GM19324 (cell line): Measurements from ENCODE around the gene MAB21L3.

Experiments
- ATAC-seq: cut with Tn5 transposase; IDR thresholded peaks from one replicate; pipeline ENCODE4 v1.9.1; 2021; ENCODE audit warnings: mild to moderate bottlenecking, moderate library complexity; ENCODE audit not compliant: unreplicated experiment, low FRiP score

The MAB21L3 gene

DNA sequence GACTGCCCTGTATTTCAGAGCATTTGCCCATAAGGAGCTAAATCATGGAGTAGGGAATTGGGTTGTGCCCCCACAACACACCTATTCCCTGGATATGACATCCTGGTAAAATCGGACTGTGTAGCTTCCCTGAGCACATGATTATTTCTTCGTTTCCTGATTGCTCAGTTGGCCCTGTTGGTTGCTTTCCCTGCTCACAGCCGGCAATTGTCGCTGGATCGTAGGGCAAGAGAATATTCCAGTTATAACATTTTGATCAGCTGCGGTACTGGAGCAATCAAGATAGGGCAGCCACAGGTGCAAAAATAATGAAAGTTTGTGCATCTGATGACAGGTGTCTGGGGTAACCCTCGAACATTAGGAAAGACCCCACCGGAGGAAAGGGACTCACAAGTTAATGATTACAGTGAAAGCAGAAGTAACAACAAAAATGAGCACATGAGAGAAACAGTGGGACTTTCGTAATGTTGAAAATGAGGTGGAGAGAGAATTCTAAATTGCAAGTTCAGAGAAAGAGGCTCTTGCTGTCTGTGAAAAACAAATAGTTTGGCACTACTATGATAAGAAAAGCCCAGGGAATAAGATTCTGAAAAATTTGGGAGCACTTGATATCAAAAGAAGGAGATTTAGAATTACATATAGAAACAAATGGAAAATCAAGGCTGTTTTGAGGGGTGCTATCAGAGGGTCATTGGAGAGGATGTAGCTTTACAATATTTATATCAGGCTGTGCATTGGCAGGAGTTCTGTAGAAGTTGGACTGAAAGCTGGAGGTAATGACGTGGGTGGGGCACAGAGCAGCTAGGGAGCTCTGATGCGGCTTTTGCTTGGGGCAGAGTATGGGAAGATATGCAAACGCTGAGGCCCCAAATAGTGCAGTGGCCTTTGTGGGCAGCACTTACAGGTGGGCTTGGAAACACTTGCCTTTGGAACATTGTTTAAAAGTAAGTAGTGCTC, at the start of gene MAB21L3:
TSS of gene MAB21L3 (plus strand) at position 833 of the 957 bp plus-strand sequence. CDS start 1,217 bp downstream, outside the sequence.
- peak; percentile 63 for ATAC-seq

DNA sequence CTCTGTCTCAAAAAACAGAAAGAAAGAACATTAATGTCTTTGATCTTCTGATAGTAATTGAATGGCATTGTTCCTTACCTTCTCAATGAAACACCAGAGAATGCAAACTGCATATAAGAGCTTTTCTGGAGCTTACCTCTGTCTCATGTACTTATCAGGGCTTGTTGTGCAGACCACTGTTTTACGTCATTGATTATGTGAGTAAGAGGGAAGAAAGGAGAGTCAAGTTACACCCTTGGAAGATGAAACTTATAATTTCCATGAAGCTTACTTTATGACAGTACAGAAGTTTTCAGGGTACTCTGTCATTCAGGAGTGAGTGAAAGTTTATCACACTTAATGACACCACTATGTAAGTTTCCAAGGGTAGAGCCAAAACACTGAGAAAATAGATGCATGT, 49.0 kb upstream of the MAB21L3 start:
- no peak for ATAC-seq

DNA sequence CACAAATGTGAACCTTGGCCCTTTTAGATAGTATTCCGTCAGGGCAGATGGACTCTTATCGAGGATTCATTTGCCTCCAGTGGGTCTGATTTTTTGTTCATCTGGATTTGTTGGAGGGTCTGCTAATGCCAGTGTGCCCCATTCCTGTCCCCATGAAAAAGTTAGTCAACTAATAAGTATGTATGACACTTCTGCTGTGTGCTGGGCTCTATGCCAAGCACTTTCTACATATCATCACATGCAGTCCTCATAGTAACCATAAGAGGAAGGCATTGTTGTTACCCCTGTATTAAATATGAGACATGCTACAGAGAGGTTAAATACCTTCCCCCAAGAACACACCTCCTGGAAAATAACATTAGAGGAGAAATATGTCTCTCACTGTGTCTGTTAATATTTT, 46.6 kb upstream of the MAB21L3 start:
- no peak for ATAC-seq

DNA sequence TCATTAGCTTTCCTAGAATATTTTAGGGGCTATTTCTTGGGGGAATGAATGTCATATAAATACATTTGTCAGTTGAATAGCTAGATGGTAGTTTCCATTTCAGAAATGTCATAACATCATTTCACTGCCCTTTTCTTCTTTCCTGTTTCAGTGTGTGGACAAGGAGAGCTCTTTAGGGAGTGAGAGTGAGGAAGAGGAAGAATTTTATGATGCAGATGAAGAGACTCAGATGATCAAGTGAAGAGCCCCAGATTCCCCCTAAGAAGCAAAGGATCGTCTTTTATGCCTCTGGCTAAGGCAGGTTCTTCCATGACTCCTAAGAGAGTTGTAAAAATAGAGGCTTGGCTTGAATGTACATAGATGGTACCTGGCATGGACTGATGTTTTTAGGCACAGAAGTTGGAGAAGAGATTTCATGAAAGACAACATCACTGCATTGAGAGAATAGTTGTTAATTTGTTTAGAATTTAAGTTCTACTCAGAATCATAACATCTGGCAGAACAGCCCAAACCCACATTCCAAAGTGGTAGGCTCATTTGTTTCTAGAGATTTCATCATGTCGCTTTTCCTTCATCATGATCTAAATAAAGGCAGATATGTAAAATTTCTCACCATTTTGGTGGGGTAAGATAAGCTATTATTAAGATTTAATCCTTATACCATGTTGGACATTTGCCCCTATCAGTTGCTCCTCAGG, 44.2 kb upstream of the MAB21L3 start:
- ATAC-seq, result no peak

DNA sequence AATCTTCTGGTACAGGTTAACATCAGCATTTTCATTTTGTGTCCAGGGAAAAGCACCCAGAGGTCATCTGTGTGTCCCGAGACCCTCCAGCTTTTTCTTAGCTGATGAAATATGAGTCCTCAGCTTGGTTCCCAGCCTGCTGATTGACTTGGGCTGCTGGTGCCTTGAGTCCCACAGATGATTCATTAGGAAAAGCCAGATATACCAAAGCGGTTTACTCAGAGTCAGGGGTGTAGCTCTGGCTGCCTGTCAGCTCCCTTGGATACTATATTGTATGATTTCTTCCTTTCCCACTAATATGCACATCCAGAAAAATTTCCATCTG, 43.7 kb upstream of the MAB21L3 start:
- no peak for ATAC-seq

DNA sequence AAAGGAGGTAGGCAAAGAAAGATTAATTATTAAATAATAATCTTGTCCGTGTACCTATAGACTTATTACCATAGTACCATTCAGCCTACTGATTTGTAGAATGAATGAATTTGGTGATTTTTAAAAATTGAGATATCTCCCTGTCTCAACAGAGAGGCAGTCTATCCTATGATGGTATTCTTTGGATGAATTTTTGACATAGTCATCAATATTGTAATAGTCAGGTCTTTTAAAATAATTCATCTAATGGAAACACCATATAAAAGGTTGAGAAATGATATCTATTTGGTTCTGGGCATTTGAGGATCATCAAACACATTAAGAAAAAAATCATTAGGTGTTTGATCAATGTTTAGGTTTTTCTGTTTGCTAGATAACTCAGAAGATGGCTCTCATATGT, 35.6 kb upstream of the MAB21L3 start:
- ATAC-seq, result no peak

DNA sequence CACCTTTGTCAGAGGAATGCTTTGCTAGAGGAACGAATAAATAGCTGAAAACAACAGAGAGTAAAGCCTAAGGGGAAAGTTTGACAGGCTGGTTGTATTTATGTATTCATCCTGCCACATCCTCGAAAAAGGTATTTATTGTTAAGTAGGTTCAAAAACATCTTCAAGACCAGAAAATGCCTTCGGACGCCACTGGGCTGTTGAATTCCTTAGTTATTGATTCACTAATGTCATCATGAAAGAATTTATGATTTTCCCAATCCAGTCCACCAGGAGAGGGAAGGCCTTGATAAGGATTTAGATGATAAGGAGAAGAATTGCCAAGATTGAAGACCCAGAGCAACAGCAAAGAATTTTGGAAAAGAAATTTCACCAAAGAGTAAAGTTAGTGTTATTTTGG, 35.2 kb upstream of the MAB21L3 start:
- ATAC-seq, result no peak

DNA sequence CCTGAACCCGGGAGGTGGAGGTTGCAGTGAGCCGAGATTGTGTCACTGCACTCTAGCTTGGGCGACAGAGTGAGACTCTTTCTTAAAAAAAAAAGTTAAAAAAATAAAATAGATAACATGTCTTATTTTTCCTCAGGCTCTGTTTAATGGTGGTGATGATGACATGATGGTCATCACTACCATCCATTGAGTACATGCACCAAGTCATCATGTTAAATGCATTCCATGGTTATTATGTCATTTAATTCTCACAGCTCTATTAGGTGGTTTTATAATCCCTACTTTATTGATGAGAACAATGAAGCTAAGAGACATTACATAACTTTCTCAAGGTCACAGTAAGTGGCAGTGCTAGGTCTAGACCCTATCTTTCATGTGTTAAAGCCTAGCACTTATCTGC, 34.4 kb upstream of the MAB21L3 start:
- ATAC-seq, result no peak

DNA sequence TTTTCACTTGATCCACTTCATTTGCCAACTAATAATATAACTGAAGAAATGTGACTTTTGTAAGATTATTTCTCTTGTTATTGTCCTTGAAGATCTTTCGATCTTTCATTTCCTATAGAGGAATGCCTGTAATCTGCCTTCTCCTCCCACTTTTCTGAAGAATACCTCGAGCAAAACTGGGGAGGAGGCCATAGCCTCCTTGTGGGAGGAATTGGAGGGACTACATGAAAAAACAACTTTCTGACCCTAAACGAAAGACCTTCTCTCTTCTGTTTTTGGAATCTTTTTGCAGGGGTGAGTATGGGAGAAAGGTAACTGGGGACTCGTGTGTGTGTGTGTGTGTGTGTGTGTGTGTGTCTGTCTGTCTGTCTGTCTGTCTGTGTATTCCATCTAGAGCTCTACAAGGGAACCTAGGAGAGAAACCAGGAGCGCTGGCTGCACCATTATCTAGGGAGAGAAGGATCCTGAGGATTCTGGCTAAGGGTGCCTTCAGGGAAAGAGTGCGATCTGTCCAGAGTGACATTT, 32.4 kb upstream of the MAB21L3 start:
- ATAC-seq, result no peak

DNA sequence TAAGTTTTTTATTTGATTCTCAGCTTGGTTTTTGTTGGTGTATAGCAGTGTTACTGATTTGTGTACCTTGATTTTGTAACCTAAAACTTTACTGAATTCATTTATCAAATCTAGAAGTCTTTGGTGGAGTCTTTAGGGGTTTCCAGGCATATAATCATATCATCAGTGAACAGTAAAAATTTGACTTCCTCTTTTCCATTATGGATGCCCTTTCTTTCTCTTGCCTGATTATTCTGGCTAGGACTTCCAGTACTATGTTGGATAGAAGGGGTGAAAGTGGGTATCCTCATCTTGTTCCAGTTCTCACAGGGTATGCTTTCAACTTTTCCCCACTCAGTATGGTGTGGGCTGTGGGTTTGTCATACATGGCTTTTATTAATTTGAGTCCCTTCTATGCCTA, 23.6 kb upstream of the MAB21L3 start:
- no peak for ATAC-seq

DNA sequence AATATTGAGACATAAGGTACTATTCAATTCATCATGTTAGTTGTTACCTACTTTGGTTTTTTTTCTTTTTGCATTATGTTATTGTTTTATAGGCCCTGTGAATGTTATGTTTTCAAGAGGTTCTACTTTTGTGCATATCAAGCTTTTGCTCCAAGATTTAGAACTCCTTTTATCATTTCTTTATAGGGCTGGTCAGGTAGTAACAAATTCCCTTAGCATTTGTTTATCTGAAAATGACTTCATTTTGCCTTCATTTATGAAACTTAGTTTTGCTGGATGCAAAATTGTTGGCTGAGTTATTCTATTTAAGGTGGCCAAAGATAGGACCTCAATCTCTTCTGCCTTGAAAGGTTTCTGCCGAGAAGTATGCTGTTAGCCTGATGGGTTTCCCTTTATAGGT, 21.3 kb upstream of the MAB21L3 start:
- no peak for ATAC-seq

DNA sequence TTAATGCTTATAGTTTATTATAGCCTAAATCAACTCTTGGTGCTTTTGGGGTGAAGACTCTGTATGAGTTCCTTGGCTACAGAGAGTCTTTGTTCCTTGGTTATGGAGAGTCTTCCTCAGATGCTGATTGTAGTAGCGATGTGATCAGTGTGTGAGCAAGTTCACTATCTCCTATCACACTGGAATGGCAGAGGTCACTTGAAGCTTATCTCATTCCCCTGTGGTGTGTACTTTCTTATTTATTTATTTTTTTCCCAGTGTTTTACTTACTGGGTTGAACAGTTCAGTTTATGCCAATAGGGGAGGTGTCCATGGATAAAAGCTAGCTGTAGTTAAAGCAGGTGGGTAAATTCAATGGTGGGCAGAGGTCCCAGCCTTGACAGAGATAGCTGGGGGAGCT, 20.1 kb upstream of the MAB21L3 start:
- no peak for ATAC-seq

DNA sequence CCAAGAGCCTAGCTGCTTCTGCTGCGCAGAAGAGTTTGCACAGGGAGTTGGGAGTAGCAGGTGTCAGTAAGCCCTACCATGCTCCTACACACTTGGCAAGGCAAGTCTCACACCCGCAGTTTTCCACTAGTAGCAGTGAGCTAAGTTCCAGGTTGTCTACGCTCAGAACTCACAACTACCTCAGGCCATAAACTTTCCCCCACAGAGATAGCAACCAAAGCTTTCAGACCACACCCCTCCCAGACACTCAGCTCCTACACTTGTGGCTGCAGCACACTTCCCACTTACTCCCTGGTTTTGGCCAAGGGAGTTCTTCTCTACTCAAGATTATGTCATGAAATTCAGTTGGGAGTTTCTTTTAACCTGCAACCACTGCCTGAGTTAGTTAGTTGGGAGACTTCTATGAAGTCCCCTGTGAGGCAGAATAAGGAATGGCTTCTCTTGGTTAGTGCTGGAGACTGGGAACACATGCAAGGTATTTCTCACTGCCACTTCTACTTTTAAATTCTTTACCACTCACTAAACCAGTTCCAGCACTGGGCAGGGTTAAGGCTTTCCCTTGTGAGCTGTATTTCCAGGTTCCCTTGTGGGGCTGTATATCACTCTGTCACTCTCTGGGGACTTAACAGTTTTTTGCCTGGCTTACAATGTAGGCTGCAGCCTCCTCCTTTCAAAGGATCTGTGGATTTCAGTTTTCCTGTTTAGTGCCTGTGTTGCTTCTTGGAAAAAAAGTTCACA, 18.3 kb upstream of the MAB21L3 start:
- ATAC-seq, result no peak

DNA sequence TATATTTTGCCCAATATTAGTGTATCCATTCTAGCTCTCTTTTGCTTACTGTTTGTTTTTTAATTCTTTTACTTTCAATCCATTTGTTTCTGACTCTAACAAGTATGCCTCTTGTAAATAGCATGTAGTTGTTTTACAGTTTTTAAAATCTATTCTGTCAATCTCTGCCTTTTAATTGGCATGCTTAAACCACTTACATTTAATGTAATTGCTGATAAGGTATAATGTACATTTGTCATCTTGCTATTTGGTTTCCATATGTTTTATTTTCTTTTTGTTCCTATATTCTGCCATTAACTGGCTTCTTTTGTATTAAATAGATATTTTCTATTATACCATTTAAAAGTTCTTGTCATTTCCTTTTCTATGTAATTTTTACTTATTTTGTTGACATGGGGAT, 16.2 kb upstream of the MAB21L3 start:
- no peak for ATAC-seq

DNA sequence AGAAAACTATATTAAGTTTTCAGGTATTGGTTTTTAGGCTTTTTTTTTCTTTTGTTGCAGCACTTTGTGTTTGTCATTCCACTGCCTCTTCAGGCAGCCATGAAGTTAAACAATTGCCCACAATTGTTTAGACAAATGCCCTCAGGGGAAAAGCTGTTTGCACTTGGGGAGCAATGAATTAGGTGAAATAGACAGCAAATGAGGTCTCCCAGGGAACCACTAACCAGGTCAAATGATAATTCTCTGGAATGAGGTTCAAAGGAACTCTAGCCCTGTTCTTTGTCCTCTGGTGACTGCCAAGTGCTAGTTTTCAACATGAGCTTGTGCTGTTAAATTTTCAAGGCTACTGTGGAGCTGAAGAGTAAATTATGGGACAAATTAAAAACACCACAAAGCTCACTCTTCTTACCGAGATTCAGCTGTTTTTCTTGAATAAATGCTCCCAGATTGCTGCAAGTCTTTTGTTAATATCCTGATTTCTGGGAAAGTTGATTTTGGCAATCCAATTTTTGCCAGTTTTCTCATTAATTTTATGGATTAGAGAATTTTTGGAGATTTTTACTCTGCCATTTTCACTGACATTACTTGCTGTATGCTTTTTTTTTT, 15.1 kb upstream of the MAB21L3 start:
- ATAC-seq, result no peak

DNA sequence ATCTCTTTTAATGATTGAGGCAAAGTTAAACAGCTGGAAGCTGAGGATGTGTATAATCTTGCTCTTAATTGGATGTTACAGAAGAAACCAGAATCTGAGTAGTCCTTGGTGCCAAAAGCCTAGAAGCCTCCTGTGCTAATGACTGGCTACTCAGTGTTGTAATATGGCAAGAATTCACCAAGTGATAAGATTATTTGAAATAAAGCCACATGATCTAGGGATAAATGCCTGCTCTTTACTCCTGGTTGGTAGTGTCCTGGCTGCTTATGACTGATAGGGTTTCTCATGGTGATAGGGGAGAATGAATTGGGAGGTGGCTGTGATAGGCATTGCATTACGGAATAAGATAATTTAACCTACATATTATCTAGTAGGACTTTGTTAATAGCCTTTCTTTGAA, 13.6 kb upstream of the MAB21L3 start:
- ATAC-seq, result no peak

DNA sequence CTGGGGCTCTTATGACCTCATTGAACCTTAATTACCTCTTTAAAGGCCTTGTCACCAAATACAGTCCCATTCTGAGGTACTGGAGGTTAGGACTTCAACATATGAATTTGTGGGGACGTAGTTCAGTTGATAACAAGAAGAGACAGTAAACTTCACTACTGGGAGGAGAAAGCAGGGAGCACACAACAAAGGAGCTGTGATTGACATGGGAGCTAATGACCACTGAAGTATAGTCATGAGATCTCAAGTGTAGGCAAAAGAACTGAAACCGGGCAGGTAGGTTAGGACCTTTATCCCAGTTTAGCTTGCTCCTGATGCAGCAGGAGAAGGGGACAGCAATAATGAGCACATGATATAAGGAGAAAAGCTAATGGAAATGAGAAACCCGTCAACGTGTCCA, 11.8 kb upstream of the MAB21L3 start:
- ATAC-seq, result no peak

DNA sequence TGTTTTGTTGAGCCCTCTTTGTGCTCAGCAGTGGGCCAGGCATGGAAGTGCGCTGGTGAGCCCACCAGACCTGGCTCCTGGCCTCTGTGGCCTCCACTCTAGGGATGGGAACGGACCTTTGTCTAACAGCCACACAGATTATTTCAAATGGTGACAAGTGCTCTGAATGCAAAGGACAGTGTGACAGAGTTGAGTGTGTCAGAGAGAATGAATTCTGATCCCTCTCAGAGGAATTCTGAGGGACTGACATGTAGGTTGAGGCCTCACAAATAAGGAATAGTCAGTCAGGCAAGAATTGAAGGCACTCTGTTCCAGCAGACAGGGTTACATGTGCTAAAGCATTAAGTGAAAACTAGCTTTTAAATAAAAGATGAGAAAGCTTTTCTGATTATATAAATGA, 11.3 kb upstream of the MAB21L3 start:
- no peak for ATAC-seq

DNA sequence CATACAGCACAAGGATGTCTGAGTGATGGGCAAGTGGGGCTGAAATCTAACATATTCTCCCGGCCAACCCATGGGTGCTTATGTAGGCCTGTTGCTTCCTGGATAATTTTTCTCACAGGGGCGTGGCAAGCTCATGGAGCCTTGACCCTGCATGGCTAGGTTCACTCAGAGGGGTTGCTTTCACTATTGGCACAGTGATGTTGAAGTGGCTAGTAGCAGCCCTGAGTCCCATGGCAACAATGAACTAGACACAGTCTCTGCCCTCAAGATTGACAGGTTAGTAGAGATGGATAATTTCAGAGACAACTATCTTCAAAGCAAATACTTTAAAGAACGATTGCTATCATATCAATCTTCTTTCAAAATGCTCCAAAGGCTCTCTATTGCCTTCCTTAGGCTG, 6.5 kb upstream of the MAB21L3 start:
- ATAC-seq, result no peak

DNA sequence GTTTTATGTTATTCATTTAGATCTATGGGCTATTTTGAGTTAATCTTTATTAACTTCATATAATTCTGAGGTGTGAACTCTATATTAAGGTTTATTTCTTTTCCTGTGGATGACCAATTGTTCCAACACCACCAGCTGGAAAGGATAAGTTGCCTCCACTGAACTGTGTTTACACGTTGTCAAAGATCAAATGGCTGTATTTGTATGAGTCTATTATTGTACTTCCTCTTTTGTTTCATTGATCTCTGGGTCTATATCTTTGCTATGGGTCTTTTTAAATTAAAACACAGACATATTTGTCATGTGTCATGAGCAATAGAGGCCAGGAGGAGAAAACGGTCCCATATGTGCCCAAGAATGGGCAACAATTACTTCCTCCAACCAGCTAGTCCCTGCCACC, 5.2 kb upstream of the MAB21L3 start:
- ATAC-seq, result no peak

DNA sequence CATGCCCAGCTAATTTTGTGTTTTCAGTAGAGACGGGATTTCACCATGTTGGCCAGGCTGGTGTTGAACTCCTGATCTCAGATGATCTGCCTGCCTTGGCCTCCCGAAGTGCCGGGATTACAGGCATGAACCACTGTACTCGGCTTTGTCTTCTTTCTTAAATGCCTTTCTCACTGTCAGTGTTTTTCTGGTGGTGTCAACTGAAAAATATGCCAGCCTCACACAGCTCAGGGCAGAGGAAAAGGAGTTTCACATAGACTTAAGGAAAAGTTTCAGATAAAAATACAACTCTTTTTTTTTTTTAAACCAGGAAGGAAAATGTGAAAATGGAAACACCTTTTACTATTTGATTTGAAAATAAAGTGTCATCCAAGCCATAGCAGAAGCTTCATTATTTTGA, 4.6 kb upstream of the MAB21L3 start:
- no peak for ATAC-seq
